Measurements from ENCODE around the gene B4GALT2. TPM values are rescaled to one million over a fixed set of nuclear protein-coding genes. Genes with fewer than 3 reads are reported as not detected.

Gene B4GALT2
- 35.6 TPM for total RNA-seq
- long read RNA-seq, transcript B4GALT2-203 (7 exons, 2,203 nt): major isoform, 66 of 124 reads
- long read RNA-seq, partial matches to known transcripts: 24 of 124 reads
- long read RNA-seq, other reads (novel, unspliced or antisense): 34 of 124 reads

GRCh38 chr1:43978551-43979260 is at the start of gene B4GALT2:
B4GALT2 (plus strand) TSS chr1:43979210; CDS start chr1:43981161, 1,951 bp downstream.
- peak; percentile 3 for ATAC-seq
- peak; percentile 76 for DNase-seq
- intact Hi-C loops (cut with micrococcal nuclease): no loop called here

- DNase-seq (no peak), ATAC-seq (no peak)
- intact Hi-C loops (cut with micrococcal nuclease): no loop called here
These were observed 48.7 kb upstream of the B4GALT2 start for GRCh38 chr1:43930168-43930948.

- intact Hi-C loops (cut with micrococcal nuclease): no loop called here
- DNase-seq (no peak), ATAC-seq (no peak)
These were observed 48.1 kb upstream of the B4GALT2 start for GRCh38 chr1:43930949-43931275.

GRCh38 chr1:43931711-43932660 is 47.0 kb upstream of the B4GALT2 start:
- no peak for DNase-seq
- intact Hi-C loops (cut with micrococcal nuclease): no loop called here
- no peak for ATAC-seq

- intact Hi-C loops (cut with micrococcal nuclease): no loop called here
- ATAC-seq (no peak), DNase-seq (no peak)
These were observed 46.1 kb upstream of the B4GALT2 start for GRCh38 chr1:43932786-43933385.

GRCh38 chr1:43933386-43934100 is 45.5 kb upstream of the B4GALT2 start, which contains the start of gene ARTN:
ARTN (plus strand) TSS chr1:43933801; CDS start chr1:43935657, 1,856 bp downstream.
- intact Hi-C loops (cut with micrococcal nuclease): no loop called here
- ATAC-seq: peak; percentile 12
- DNase-seq: no peak

- intact Hi-C loops (cut with micrococcal nuclease): no loop called here
- DNase-seq (peak; percentile 74), ATAC-seq (peak; percentile 56)
These were observed 44.7 kb upstream of the B4GALT2 start for GRCh38 chr1:43934101-43934985.

GRCh38 chr1:43934986-43935324 is 44.1 kb upstream of the B4GALT2 start:
- intact Hi-C loops (cut with micrococcal nuclease): loop anchor here (5.0 kb wide), 1 partner anchor 173 kb away; no protein-coding TSS in a partner anchor
- DNase-seq (no peak), ATAC-seq (no peak)

- no peak for ATAC-seq
- DNase-seq: no peak
- intact Hi-C loops (cut with micrococcal nuclease): loop anchor here (5.0 kb wide), 1 partner anchor 174 kb away; no protein-coding TSS in a partner anchor
These were observed 43.1 kb upstream of the B4GALT2 start for GRCh38 chr1:43935711-43936427.

GRCh38 chr1:43936431-43937151 is 42.4 kb upstream of the B4GALT2 start:
- intact Hi-C loops (cut with micrococcal nuclease): loop anchor here (5.0 kb wide), 1 partner anchor 174 kb away; no protein-coding TSS in a partner anchor
- ATAC-seq (peak; percentile 47), DNase-seq (peak; percentile 66)

- intact Hi-C loops (cut with micrococcal nuclease): loop anchor here (5.0 kb wide), 1 partner anchor 175 kb away; no protein-coding TSS in a partner anchor
- no peak for ATAC-seq
- no peak for DNase-seq
These were observed 41.7 kb upstream of the B4GALT2 start for GRCh38 chr1:43937179-43937865.

GRCh38 chr1:43938383-43938782 is 40.6 kb upstream of the B4GALT2 start:
- DNase-seq (no peak), ATAC-seq (no peak)
- intact Hi-C loops (cut with micrococcal nuclease): loop anchor here (5.0 kb wide), 1 partner anchor 176 kb away; no protein-coding TSS in a partner anchor

- DNase-seq (peak; percentile 70), ATAC-seq (peak; percentile 69)
- intact Hi-C loops (cut with micrococcal nuclease): loop anchor here (5.0 kb wide), 1 partner anchor 177 kb away; no protein-coding TSS in a partner anchor
These were observed 40.0 kb upstream of the B4GALT2 start for GRCh38 chr1:43938892-43939587.

GRCh38 chr1:43942411-43942810 is 36.6 kb upstream of the B4GALT2 start:
- no peak for DNase-seq
- intact Hi-C loops (cut with micrococcal nuclease): no loop called here
- no peak for ATAC-seq

GRCh38 chr1:43944860-43945259 is 34.1 kb upstream of the B4GALT2 start:
- DNase-seq (no peak), ATAC-seq (no peak)
- intact Hi-C loops (cut with micrococcal nuclease): no loop called here
